RWPE1 (cell line): ENCODE data around the gene CDC34.
A peak's percentile ranks its signal among the peaks of the same experiment; 100 is the strongest.

Experiments
- CTCF ChIA-PET: fragments of 350-600 bp; sonication (Branson Sonifier 250); formaldehyde crosslinking; extraction: SDS; loops from one replicate; lab custom pipeline; 2021; lab: Yijun Ruan, JAX
- POLR2A ChIA-PET: fragments of 400-600 bp; formaldehyde crosslinking; extraction: SDS; loops from one replicate; lab custom pipeline; 2020; ENCODE audit warnings: antibody characterized with exemption; ENCODE audit not compliant: low non-redundant PET; lab: Yijun Ruan, JAX
- DNase-seq: peaks from one replicate; pipeline ENCODE4 v3.0.0; 2012; ENCODE audit warnings: low spot score
- H3K27ac ChIP-seq: fragments of 450-650 bp; 2 replicates; pipeline ENCODE4 v1.5.1; 2017
- TF ChIP-seq, protein P1 (sequence below): fragments of 450-650 bp; conservative IDR thresholded peaks from 2 replicates; pipeline ENCODE4 v1.5.1; 2017; ENCODE audit warnings: low read depth, mild to moderate bottlenecking

The CDC34 gene

DNA sequence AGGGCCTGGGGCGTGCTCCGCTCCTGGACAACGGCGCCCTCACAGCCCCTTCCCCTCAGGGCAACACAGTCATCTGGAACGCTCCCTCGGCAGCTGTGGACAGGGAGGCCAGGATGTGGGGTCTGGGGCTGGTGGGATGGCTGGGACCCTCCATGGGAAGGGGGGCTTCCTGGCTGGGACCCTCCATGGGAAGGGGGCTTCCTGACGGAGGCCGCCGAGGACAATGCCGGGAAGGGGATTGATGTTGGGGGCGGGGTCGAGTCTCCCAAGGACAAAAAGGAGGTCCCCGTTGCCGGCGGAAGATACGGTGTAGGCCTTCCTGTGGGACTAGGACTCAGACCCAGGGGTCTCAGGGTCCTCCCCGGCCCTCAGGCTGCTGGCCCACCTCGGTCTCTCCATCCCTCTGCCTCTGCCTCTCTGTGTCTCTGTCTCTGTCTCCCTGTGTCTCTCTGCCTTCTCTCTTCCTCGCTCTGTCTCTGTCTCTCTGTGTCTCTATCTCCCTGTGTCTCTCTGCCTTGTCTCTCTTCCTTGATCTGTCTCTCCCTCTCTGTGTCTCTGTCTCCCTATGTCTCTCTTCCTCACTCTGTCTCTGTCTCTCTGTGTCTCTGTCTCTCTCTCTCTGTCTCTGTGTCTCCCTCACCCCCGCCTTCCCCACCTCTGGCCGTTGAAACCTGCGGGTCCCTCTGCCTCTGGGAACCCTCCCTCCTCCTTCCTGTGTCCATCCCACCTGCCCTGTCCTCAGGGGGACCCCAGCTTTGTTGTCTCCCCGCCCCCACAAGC, 38.0 kb upstream of the CDC34 start:
- TF ChIP-seq, protein P1, sequence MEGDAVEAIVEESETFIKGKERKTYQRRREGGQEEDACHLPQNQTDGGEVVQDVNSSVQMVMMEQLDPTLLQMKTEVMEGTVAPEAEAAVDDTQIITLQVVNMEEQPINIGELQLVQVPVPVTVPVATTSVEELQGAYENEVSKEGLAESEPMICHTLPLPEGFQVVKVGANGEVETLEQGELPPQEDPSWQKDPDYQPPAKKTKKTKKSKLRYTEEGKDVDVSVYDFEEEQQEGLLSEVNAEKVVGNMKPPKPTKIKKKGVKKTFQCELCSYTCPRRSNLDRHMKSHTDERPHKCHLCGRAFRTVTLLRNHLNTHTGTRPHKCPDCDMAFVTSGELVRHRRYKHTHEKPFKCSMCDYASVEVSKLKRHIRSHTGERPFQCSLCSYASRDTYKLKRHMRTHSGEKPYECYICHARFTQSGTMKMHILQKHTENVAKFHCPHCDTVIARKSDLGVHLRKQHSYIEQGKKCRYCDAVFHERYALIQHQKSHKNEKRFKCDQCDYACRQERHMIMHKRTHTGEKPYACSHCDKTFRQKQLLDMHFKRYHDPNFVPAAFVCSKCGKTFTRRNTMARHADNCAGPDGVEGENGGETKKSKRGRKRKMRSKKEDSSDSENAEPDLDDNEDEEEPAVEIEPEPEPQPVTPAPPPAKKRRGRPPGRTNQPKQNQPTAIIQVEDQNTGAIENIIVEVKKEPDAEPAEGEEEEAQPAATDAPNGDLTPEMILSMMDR, result no peak
- DNase-seq, result no peak
- POLR2A ChIA-PET, result no interaction called here
- no peak overlapping the region for H3K27ac ChIP-seq
- CTCF ChIA-PET, result interaction anchor here (0.7 kb wide), 1 partner anchor 17 kb away, joined by 3 read pairs; no protein-coding TSS in a partner anchor

DNA sequence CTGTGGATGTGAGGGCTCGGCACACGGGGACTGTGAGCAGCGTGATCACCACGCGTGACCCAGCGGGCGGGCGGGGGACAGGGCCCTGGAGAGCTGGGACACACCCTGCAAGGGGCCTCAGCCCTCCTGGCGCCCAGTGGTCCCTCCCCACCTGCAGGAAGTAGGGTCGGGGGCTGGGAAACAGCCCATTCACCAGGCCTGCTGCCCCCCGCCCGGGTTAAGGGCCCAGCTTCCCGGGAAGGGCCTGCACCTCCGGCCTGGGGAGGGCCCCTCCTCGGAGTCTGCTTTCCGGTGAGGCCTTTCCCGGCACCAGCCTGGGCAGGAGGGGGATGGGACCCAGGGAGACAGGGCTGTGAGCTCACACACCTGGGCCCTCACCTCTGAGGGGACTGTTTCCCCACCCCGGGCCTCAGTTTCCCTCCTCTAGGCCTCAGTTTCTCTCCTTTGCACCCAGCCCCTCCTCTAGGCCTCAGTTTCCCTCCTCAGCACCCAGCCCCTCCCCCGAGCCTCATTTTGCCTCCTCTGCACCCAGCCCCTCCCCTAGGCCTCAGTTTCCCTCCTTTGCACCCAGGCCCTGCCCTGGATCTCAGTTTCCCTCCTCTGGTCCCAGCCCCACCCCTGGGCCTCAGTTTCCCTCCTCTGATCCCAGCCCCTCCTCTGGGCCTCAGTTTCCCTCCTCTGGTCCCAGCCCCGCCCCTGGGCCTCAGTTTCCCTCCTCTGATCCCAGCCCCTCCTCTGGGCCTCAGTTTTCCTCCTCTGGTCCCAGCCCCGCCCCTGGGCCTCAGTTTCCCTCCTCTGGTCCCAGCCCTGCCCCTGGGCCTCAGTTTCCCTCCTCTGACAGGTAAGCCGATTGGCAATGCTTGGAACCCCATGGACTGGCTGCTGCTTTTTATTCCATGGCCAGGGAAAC, 37.1 kb upstream of the CDC34 start:
- ChIA-PET CTCF (interaction anchor here (0.7 to 0.9 kb wide), 2 partner anchors 16 to 36 kb away, joined by 3 read pairs; no protein-coding TSS in a partner anchor), POLR2A (no interaction called here)
- H3K27ac ChIP-seq, result no peak overlapping the region
- DNase-seq, result no peak
- TF ChIP-seq, protein P1, result no peak

DNA sequence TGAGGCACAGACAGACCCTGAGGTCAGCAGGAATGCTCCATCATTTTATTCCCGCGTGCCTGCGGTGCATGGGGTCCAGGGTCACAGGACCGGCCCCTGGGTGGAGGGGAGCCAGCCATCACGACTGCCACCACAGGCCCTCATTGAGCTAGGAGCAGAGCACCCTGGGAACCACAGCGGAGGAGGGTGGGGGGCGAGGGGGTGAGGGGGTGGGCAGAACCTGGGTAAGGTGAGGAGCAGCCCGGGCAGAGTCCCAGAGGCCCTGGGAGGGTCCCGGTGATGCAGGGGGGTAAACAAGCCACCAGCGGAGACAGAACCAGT, 36.5 kb upstream of the CDC34 start:
- ChIA-PET CTCF (interaction anchor here (0.5 to 1.3 kb wide), 5 partner anchors 11 to 299 kb away, joined by 3 to 9 read pairs (median 3); no protein-coding TSS in a partner anchor), POLR2A (no interaction called here)
- TF ChIP-seq, protein P1, result no peak
- DNase-seq, result no peak
- no peak overlapping the region for H3K27ac ChIP-seq

DNA sequence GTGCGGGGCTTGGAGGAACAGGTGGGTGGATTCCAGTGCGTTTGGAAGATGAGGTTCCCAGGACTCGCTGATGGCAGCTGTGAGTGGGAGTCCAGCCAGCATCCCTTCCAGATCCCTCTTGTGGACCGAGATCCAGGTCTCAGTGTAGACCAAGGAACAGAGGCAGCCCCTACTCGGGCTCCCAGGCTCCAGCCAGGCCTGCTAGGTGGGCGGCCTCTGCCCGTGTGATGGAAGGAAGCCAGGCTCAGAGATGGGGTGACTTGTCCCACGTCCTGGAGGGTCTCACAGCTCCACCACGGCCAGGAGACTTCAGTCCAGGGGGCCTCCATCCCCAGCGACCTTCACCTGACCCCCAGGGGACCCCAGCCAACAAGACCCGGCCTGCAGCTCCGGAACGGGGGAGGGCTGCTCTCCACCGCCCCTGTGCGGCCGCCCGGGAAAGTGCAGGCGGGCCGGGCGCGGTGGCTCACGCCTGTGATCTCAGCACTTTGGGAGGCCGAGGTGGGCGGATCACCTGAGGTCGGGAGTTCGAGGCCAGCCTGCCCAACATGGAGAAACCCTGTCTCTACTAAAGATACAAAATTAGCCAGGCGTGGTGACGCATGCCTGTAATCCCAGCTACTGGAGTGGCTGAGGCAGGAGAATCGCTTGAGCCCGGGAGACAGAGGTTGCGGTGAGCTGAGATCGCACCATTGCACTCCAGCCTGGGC, 36.0 kb upstream of the CDC34 start:
- ChIA-PET POLR2A (no interaction called here), CTCF (interaction anchor here (0.5 to 1.3 kb wide), 8 partner anchors 11 to 298 kb away, joined by 3 to 9 read pairs (median 3); no protein-coding TSS in a partner anchor)
- TF ChIP-seq, protein P1, result peak; percentile 82
- no peak for DNase-seq
- no peak overlapping the region for H3K27ac ChIP-seq

DNA sequence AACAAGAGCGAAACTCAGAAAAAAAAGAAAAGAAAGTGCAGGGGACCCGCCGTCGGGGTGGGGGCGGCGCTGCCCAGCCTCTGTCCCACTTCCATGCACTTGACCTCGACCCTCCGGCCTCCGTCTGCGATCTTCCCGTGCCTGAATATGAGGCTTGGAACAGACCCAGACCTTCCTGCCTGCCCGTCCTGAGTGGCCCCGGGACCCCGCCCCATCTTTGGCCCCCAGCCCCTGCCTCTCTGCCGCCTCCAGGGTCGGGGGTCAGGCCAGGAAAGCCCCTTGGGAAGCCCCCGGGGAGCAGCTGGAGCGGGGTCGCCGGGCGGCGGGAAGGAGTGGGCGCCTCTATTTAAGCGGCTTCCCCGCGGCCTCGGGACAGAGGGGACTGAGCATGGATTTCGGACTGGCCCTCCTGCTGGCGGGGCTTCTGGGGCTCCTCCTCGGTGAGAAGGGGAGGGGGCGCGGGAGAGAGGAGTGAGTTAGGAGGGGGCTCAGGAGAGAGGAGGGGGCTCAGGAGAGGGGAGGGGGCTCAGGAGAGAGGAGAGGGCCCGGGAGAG, 35.4 kb upstream of the CDC34 start, which contains the start of gene MADCAM1:
Gene MADCAM1, plus strand, starts transcription at position 375 of the 554 bp plus-strand sequence. Its CDS starts 14 bp downstream, at position 389.
- ChIA-PET CTCF (interaction anchor here (0.5 to 1.3 kb wide), 6 partner anchors 10 to 241 kb away, joined by 3 to 9 read pairs (median 4); no protein-coding TSS in a partner anchor), POLR2A (no interaction called here)
- no peak within 1 kb of the TSS for H3K27ac ChIP-seq
- no peak for DNase-seq
- TF ChIP-seq, protein P1, result no peak
